HEK293T (cell line): Measurements from ENCODE around the gene SERPINA3.

ENCODE experiments used
- ARNT ChIP-seq: fragments of 450-650 bp; IDR thresholded peaks from 2 replicates; pipeline ENCODE4 v1.6.1; 2017; ENCODE audit warnings: mild to moderate bottlenecking
- ELF4 ChIP-seq: fragments of 450-650 bp; IDR thresholded peaks from 2 replicates; pipeline ENCODE4 v1.6.1; 2017; ENCODE audit warnings: antibody characterized with exemption
- FOXM1 ChIP-seq: fragments of 450-650 bp; IDR thresholded peaks from 2 replicates; pipeline ENCODE4 v1.6.1; 2017; ENCODE audit warnings: mild to moderate bottlenecking, borderline replicate concordance
- L3MBTL2 ChIP-seq: fragments of 450-650 bp; conservative IDR thresholded peaks from 2 replicates; pipeline ENCODE4 v1.6.1; 2016; ENCODE audit warnings: mild to moderate bottlenecking
- NFRKB ChIP-seq: fragments of 450-650 bp; IDR thresholded peaks from 2 replicates; pipeline ENCODE4 v1.6.1; 2016; ENCODE audit warnings: mild to moderate bottlenecking, moderate library complexity
- SUZ12 ChIP-seq: fragments of 450-650 bp; IDR thresholded peaks from 2 replicates; pipeline ENCODE4 v1.6.1; 2016; ENCODE audit warnings: mild to moderate bottlenecking

- TF ChIP-seq ELF4, result no peak
- TF ChIP-seq L3MBTL2, result no peak
- no peak for TF ChIP-seq FOXM1
- TF ChIP-seq NFRKB, result no peak
- no peak for TF ChIP-seq SUZ12
- TF ChIP-seq ARNT, result no peak
Observed at GRCh38 chr14:94568186-94568585, 44.0 kb upstream of the SERPINA3 start.
